ENCODE results near the gene MEIOSIN. TPM values are rescaled to one million over a fixed set of nuclear protein-coding genes. Genes with fewer than 3 reads are reported as not detected.

MEIOSIN gene
- total and polyA plus RNA-seq, 9 of the 15 experiments (the other 6 are each of a cell fraction or from before 2014, with no cell fraction given) = 0.06 to 2.0 (median 0.76) TPM

GRCh38 chr19:45770192-45771101 is 37.2 kb downstream of the MEIOSIN start (continued):
- TF ChIP-seq NKRF (IDR thresholded peaks at IDR 0.05; ENCODE audit: borderline replicate concordance) (peak; percentile 75; the same call in 1 of the 2 replicates), TCF3 (CRISPR knock-in tag; IDR thresholded peaks at IDR 0.05) (0 out of 2 replicates have a peak, but pooled peaks have one; percentile 34), MAZ (CRISPR knock-in tag; conservative IDR thresholded peaks at IDR 0.05 in 1 of 2, IDR thresholded peaks at IDR 0.05 in 1 of 2) (peak; percentile 78 to 93), KLF6 (CRISPR knock-in tag; IDR thresholded peaks at IDR 0.05; ENCODE audit: borderline replicate concordance) (peak; percentile 78; the same call in 1 of the 2 replicates), MECOM (CRISPR knock-in tag; IDR thresholded peaks at IDR 0.05) (no peak), NCOR1 (IDR thresholded peaks at IDR 0.05) (peak; percentile 29; the same call in 1 of the 2 replicates), ETV6 (IDR thresholded peaks at IDR 0.05; ENCODE audit: borderline replicate concordance in 1 of 2, low read depth in 2 of 2, low read length in 1 of 2) (no peak; a peak in 1 of 4 replicates), ETV6 (CRISPR knock-in tag; IDR thresholded peaks at IDR 0.05; ENCODE audit: borderline replicate concordance) (peak; percentile 37; the same call in 1 of the 2 replicates), SUPT5H (IDR thresholded peaks at IDR 0.05) (peak; percentile 73), PCBP1 (IDR thresholded peaks at IDR 0.05; ENCODE audit: low read depth, low read length, poor library complexity, severe bottlenecking) (peak; percentile 98), ZNF146 (CRISPR knock-in tag; IDR thresholded peaks at IDR 0.05; ENCODE audit: unreplicated experiment) (no peak), U2AF1 (optimal IDR thresholded peaks at IDR 0.05; ENCODE audit: low read depth, low read length) (peak; percentile 47), MXI1 (IDR thresholded peaks at IDR 0.05; ENCODE audit: low read depth, low read length) (peak; percentile 75; the same call in 1 of the 2 replicates), ELF4 (CRISPR knock-in tag; IDR thresholded peaks at IDR 0.05) (peak; percentile 37; the same call in 1 of the 2 replicates), ZNF23 (CRISPR knock-in tag; IDR thresholded peaks at IDR 0.05) (no peak), HINFP (tag; conservative IDR thresholded peaks at IDR 0.05; ENCODE audit: low read depth) (no peak), ZNF282 (CRISPR knock-in tag; IDR thresholded peaks at IDR 0.05) (peak; percentile 45; the same call in 1 of the 2 replicates), RBBP5 (IDR thresholded peaks at IDR 0.05; ENCODE audit: borderline replicate concordance, insufficient read depth, low read length, poor library complexity, severe bottlenecking) (peak; percentile 52), TFAP4 (CRISPR knock-in tag; IDR thresholded peaks at IDR 0.05; ENCODE audit: borderline replicate concordance) (peak; percentile 100), POLR2B (IDR thresholded peaks at IDR 0.05; ENCODE audit: low read depth, partially characterized antibody) (peak; percentile 71), CBFA2T3 (IDR thresholded peaks at IDR 0.05) (0 out of 2 replicates have a peak, but pooled peaks have one; percentile 5), SP2 (IDR thresholded peaks at IDR 0.05; ENCODE audit: extremely low read depth, low read depth, low read length, poor library complexity, severe bottlenecking) (peak; percentile 50), ZBTB17 (CRISPR knock-in tag; IDR thresholded peaks at IDR 0.05) (0 out of 2 replicates have a peak, but pooled peaks have one; percentile 16)
